NCI-H146 (cell line): Measurements from ENCODE around the gene RAPGEF2.
A peak's percentile ranks its signal among the peaks of the same experiment; 100 is the strongest.

Source experiments
- DNase-seq: peaks from one replicate; lab custom pipeline; 2025; lab: John Stamatoyannopoulos, UW

RAPGEF2 gene

DNA sequence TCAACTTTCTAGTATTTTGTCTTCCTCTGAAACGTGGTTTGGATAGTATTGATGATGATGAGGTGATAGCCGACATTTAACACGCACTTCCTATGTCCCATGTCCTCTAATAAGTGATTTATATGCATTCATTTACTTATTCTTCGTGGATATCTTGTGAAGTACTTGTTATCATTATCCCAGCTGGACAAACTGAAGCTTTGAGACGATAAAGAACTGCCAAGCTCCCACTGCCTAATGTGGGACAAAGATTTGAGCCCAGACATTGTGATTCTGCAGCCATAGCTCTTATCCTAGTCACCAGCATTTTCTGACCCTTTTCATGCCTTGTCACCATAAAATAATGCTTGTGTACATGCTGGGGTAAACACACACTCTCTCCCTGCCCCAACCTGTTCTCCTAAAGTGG, 92.5 kb downstream of the RAPGEF2 start:
- DNase-seq = no peak

DNA sequence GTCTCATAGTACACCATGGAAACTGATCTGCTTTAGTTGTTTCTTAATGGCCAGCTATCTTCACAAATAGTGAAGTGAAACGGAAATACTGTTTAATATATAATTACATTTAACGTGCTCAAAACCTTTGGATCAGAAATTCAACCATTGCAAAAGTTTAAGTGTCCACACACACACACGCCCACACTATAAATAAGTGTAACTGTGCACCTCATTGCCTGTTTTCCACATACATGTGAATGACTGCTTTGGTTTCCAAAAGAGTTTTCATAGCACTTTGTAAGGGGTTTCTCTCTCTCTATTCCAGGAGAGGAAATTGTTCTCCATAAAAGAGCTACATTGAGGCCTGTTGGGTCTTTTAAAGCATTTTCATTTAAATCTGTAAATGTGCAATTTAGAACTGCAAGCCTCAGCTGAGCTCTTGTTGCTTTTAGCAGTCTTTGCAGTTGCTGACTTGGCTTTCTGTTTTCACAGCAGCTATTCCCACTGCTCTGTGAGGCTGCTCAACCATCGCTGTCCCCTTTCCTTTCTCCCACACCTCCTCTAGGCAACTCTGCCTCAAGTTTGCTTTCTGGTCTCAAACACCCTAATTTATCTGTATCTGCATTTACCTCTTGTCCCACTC, 94.5 kb downstream of the RAPGEF2 start:
- DNase-seq = no peak

DNA sequence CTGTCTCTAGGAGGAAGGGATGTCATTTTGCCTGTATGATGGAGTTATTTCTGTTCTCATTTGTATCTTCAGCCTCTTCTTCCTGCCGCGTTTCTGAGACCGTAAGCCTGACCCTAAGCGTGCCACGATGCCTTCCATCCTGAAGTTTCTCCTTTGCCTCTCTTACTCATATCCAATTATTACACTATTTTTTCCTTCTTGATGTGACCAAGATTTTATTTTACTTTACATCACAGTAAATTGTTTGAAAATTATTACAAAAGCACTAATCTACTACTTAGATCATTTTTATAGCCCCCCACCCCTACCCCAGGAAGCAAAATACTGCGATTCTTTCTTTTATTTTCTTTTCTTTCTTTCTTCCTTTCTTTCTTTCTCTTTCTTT, 95.0 kb downstream of the RAPGEF2 start:
- DNase-seq = no peak

DNA sequence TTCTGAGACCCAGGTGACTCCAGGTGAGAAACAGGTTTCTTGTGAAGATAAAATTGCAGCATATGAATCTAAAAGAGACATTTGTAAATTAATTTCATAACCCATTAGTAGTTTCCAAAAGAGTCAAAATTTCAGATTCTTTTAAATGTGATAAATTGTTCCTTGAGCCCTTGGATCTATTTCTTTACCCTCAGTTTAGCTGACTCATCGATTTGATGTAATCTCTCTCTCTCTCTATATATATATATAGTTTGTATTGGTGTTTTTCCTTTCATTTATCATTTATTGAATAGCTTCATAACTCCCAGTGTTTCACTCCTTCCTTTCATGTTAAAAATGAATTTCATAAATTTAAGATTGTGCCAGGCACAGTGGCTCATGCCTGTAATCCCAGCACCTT, 96.9 kb downstream of the RAPGEF2 start:
- DNase-seq = no peak

DNA sequence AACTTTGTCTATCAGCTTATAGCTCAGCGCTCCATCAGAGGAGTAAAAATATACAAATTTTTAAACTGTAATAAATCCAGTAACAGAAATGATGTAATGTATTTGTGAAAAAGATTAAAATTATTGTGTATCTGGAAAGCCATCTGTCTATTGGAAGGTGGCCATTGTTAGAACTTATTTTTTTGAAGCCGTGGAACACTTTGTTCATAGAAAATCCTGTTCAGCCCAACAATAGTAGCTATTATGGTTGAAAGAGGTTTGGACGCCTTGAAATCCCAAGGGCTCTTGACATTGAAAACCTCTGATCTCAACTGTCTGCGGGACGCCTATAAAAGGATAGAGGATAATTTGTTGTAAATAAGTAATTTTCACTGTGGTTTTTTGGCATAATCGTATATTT, 98.3 kb downstream of the RAPGEF2 start:
- no peak for DNase-seq

DNA sequence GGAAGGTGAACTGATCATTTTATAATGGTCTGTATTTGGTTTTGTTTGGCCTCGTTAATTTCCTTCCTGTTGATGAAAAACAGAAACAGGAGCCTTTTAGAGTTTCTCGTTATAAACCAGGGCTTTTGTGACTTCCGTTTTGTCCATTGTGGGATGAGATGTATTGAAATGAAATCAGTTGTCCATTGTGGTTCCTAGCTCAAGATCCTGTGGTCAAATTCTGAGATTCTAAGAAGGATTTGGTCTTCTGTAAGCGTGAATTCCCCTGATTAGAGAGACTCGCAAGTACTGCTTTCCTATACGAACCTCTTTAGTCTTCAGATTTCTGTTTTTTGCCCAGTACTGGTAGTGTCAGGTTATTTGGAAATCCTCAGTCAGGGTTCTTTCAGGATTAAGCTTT, 101.7 kb downstream of the RAPGEF2 start:
- DNase-seq = no peak

DNA sequence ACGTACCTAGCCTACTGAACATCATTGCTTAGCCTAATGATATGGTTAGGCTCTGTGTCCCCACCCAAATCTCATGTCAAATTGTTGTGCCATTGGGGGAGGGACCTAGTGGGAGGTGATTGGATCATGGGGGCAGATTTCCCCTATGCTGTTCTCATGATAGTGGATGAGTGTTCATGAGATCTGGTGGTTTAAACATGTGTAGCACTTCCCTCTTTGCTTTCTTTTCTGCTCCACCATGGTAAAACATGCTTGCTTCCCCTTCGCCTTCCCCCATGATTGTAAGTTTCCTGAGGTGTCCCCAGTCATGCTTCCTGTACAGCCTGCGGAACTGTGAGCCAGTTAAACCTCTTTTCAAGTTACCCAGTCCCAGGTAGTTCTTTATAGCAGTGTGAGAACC, 102.6 kb downstream of the RAPGEF2 start:
- DNase-seq = no peak

DNA sequence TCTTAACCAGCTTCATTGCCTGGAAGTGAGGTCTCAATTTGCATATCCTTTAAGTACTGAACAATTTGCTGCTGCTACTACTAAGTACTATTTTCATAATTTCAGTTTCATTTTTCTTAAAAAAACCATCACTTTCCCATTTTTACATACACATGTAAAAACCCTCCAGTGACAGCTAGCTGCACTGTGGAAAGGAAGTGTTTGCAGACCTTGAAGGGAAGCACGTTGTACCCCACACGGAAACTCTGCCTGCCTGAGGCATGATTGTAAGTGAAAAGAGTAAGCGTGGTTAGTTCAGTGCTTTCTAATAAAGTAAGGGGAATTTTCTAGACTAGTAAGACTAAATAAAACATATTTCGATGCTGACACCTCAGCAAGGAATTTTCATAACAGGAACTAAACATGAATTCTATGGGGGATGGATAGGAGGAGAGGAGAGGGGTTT, 103.6 kb downstream of the RAPGEF2 start:
- DNase-seq = no peak

DNA sequence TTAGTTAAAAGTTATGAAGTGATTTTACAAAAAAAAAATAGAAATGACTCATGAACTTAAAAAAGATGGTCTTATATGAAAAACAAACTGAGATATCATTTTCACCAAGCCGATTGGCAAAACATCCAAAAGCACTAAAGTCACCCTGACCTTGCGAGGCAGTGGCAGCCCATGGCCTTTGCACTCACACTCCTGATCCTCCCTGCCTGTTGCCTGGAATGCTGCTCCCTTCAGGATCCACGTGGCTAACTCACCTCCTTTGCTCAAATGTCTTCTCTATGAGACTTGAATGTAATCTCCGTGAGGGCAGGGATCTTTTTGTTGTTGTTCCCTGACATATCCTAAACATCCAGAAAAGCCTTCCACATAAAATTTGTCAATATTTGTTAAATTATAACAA, 106.4 kb downstream of the RAPGEF2 start:
- DNase-seq = no peak

DNA sequence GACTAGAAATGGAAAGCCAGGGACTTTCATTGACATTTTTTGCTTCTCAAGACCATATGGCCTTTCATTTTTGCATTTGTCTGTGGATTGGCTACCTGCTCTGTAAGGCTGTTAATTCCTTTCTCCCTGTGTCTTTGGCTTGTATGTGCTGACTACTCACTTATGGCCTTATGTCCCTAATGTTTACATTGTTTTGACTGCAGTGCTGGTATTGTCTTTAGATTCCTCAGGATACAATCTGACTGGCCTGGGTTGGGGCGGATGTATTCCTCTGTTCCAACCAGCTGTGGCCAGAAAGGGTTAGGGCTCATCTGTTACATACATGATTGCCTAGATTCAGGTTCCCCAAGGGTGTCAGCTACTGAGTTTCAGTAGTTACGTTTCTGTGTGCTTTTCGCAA, 108.1 kb downstream of the RAPGEF2 start:
- DNase-seq = no peak

DNA sequence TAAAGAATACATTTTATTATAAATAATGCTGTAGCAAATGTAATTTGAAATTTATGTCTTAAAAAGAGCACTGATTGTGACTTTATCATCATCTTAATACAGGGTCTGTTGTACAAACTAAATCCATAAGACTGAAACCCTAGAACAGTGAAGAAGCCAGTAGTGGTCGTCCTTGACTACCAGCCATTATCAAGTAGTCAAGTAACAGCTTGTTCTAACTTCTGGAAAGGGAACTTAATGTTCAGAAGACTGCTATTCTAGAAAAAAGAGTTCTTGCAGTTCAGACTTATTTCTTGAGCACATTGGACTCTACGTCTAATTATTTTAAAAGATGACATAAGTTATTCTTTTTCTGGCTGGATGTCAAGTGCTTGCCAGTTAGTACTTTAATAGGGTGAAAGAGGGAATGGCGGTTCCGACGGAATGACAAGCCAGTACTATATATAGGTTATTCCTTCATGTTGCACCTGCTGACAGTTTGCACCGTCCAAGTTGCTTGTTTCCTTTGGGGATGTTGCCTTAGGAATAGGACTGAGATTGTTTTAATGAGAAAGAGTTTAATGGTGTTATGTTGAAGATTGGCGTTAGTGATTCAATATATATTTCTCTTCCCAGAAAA, 109.9 kb downstream of the RAPGEF2 start:
- no peak for DNase-seq

DNA sequence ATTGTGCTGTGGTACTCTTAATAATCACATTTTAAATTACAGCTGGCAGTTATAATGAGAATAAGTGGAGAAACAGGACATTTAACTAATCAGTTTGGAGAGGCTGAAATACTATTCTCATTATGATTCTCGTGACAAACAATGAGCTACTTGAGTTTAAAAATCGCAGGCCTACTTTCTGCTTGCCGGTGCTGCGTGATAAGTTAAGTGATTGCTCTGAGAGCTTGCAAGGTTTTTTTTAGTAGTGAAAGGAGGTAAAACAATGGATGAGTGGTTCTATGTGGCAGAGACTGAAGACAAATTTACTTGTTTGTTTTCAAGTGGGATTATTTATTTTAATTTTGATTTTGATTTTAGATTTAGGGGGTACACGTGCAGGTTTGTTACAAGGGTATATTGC, 114.0 kb downstream of the RAPGEF2 start:
- no peak for DNase-seq

DNA sequence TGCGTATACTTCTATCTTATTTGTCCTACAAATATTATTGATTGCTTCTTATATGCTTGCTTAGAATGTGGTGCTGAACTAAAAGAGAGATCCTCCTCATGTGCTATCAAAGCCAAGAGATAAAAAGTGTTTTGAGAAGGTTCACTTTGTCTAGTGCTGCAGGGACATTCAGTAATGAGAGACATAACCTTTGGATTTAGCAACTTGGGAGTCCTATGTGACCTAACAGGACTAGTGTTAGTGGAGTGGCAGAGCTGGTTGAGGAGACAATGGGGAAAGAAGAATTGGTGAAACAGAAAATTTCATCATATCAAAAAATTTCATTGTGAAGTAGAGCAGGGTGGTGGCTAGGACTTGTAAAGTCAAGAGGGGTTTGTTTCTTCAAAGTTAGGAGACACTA, 117.0 kb downstream of the RAPGEF2 start:
- no peak for DNase-seq

DNA sequence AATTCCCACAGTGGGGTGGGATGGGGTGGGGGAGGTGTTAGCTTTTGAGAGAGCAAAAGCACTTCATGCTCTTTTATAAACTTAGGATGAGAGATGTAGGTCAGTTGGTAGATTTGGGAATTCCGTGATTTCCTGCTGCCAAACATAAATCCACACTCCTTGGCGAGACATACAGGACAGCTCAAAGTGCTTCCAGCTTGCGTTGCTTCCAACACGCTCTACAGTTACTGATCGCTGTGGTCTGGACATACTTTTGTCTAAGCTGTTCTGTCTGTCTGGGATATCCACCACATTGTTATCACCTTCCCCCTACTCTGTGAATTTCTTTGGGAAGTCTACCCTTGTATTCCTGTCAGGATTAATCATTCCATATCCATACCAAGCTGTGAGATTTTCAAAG, 117.5 kb downstream of the RAPGEF2 start:
- DNase-seq = no peak

DNA sequence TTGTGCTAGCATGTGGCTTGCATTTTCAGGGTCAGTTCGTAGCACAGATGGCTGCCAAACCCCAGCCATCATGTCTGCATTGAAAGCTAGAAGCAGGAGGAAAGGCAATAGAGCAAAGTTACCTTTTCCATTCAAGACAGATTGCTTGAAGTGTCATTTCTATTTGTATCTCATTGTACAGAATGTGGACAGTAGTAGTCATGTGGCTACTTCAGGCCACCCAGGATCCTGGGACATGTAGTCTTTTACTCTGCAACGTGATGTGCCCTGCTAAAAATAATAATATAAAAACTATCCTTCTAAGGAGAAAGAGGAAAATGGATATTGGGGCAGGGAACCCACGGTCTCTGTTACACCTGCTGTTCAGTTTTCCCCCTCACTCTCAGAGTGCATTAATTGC, 118.4 kb downstream of the RAPGEF2 start:
- DNase-seq = no peak

DNA sequence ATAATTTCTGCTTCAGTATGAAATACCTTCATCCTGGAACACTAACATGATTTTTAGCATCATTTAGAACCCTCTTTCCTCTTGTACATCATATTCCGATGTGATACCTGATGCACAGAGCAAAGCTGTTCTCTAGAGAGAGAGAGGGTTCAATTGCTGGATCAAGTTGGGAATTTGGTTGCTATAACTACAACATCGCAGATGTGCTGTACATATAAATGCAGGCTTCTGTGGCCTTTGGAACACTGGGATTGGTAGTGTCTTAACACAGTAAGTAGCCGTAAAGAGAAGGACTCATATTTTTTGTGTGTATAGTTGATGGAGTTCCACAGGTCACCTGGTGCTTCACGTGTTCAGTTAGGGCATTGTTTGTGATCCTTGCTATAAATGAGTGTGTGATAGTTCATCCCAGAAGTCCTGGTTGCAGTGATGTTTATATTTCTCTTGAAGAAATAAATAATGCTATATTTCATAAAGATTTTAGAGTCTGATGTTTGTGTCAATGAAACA, 119.2 kb downstream of the RAPGEF2 start:
- no peak for DNase-seq

DNA sequence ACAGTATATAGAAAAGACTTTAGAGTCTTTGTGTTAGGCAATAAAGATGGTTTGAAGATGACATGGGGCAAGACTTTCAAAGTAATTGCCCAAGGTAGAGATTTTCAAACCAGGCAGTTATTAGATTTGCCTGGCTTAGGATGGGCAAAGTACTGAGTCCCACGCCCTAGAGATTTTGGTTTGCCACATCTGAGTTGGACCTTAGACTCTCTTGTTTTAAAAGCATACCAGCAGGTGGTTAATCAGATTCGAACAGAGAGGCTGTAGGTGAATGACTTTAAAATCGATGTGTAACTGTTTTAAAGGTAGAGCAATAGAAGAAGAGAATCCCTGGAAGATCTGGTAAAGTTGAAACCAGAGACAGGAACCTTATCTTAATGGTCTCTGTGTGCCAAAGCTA, 121.5 kb downstream of the RAPGEF2 start:
- DNase-seq = no peak

DNA sequence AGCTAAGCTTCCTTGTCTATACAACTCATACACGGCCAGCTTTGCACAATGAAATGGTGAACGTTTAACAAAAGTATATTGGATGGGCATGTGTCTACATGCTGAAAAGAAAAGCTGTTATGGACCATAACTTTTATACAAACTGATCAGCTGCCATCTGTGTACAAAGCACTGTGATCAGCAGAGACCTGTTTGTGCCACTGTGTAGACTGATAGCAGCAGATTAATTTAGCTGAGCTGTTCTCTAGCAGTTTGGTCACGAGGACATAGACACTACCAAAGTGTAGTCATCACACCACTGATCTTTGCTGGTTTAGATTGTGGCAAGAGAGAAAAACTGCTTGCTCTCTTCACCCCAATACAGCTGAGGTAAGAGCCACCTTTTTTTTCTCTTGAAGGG, 124.5 kb downstream of the RAPGEF2 start:
- peak; percentile 5 for DNase-seq

DNA sequence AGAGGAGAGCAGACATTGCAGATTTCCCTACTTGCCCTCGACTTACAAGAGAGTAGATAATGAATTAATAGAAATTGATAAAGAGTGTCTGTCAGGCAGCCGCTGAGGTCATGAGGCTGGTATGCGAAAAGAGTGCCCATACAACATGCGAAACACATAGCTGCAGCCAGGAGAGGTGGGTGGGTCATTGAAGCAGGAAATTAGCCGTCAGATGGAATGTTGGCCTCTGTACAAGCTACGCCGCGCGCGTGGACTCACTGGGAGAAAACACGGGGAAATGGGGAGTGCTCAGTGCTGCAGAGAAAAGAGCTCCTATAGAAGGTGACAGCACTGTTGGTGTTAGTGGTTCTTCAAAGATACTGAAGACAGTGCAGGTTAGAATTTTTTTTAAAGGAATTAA, 125.1 kb downstream of the RAPGEF2 start:
- no peak for DNase-seq

DNA sequence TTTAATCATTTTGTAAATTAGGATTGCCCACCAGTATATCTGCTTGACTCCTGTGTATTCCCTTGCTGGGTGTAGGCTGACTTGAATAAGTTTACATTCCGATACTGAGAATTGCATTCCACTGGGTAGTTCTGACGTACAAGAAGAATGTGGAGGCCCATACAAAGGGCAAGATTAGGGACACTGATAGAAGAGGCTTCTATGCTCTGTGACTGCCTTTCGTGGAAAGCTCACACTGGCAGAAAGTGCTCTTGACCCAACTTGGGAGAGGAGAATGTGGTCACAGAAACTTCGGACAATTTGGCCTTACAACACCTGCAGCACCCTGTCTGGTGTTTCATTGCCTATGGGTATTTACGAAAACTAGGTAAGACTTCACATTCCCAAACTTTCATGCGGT, 126.3 kb downstream of the RAPGEF2 start:
- no peak for DNase-seq

DNA sequence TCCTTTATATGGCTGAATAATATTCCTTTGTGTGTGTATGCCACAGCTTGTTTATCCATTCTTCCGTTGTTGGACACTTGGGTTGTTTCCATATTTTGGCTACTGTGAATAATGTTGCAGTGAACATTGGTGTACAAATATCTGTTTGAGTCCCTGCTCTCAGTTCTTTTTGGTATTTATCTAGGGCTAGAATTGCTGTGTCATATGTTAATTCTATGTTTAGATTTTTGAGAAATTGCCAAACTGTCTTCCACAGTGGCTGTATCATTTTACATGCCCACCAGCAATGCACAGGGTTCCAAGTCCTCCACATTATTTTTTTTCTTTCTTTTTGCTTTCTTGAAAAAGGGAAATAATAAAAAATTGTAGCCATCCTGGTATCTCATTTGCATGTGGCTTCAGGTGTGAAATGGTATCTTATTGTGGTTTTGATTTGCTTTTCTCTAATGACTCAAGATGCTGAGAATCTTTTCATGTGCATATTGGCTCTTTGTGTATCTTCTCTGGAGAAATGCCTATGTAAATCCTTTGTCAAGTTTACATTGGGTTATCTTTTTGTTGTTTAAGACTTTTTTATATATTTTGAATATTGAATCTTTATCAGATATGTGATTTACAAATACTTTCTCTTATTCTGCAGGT, 129.7 kb downstream of the RAPGEF2 start:
- no peak for DNase-seq

DNA sequence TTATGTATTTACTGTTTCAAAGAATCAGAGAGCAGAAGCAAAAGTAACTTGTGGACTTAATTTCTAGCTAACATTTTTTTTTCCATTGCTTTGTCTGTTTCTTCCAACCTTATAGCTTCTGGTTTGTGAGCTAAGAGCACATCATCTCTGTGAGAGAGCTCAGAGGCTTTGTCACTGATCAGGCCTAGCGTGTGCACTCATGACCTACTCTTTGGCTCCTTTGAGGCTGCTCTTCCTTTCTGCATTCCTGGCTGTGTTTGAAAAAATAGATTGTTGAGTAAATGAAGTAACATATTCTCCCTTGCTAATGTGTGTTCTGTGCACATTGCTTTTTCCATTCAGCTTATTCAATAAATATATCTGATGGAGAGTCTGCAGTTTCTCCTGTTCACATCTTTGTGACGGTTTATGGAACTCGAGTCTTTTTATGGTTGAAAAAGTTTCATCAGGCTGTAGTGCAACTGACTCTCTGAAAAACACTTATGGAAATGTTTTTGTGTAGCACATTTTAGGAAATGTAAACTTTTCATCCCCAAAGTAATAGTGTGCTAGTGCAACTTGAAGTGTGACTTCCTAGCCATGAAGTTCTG, 133.0 kb downstream of the RAPGEF2 start:
- DNase-seq = no peak

DNA sequence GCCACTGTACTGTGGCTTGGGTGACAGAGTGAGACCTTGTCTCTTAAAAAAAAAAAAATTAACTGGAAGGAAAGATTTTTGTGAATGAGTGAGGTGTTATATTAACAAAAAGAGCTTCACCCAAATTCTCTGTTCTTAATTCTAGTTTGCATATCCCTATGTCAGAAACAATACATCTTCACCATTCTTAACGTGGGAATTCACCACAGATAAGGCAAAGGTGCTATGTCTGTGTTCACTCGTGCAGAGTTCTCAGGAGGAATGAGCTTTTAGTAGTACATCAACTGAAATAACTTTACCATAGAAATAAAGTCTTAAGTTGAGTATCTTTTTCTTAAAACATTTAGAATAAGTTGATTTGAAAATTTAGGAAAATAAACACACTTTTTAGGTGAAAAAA, 135.1 kb downstream of the RAPGEF2 start:
- no peak for DNase-seq
